Hepatocyte (in vitro differentiated cells): ENCODE results near the gene KERA.

Source experiments
- EZH2 ChIP-seq: fragments of 200-600 bp; sonication (generic); IDR thresholded peaks from 2 replicates; pipeline ENCODE4 v1.6.1; 2016; ENCODE audit warnings: antibody characterized with exemption, mild to moderate bottlenecking, borderline replicate concordance
- EZH2phosphoT487 ChIP-seq: fragments of 200-600 bp; sonication (generic); IDR thresholded peaks from one replicate; pipeline ENCODE4 v1.6.1; 2018; ENCODE audit warnings: antibody characterized with exemption, mild to moderate bottlenecking, low read depth, moderate library complexity; ENCODE audit not compliant: unreplicated experiment, severe bottlenecking
- TF ChIP-seq, protein P1 (sequence below): fragments of 200-600 bp; sonication (generic); IDR thresholded peaks from 2 replicates; pipeline ENCODE4 v1.5.1; 2016; ENCODE audit warnings: antibody characterized with exemption, mild to moderate bottlenecking; ENCODE audit not compliant: poor library complexity

DNA sequence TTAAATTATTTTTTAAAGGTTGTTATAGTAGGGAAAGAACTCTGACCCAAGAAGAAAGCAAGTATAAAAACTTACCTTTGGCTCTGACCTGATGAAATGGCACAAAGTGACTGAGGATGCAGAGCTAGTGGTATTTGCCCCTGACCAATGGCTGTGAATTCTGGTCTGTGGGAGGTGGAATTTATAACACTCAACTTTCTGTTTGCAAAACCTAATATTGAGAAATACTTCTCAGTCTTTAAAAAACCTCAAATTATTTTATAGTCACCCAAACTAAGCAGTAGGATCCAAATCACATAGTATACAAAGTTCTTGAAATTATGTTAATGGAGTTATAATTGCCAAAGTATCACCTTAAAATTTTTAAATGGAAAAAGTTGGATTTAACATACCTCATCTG lies 53.0 kb downstream of the KERA start, which contains the start of gene EPYC:
- TF ChIP-seq, protein P1, sequence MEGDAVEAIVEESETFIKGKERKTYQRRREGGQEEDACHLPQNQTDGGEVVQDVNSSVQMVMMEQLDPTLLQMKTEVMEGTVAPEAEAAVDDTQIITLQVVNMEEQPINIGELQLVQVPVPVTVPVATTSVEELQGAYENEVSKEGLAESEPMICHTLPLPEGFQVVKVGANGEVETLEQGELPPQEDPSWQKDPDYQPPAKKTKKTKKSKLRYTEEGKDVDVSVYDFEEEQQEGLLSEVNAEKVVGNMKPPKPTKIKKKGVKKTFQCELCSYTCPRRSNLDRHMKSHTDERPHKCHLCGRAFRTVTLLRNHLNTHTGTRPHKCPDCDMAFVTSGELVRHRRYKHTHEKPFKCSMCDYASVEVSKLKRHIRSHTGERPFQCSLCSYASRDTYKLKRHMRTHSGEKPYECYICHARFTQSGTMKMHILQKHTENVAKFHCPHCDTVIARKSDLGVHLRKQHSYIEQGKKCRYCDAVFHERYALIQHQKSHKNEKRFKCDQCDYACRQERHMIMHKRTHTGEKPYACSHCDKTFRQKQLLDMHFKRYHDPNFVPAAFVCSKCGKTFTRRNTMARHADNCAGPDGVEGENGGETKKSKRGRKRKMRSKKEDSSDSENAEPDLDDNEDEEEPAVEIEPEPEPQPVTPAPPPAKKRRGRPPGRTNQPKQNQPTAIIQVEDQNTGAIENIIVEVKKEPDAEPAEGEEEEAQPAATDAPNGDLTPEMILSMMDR, result no peak
- no peak for TF ChIP-seq EZH2
- no peak for TF ChIP-seq EZH2phosphoT487
